ENCODE data around the gene UNC80.

GRCh38 chr2:209878701-209879100 is 107.1 kb downstream of the UNC80 start:
- TF ChIP-seq POLR2AphosphoS5 (IDR thresholded peaks at IDR 0.05; ENCODE audit: low read depth, low read length): no peak
- no peak for TF ChIP-seq TAF1 (IDR thresholded peaks at IDR 0.05; ENCODE audit: low read depth, low read length)
- TF ChIP-seq POLR2A (IDR thresholded peaks at IDR 0.05; ENCODE audit: low read depth, low read length): no peak
- no peak for TF ChIP-seq SPI1 (IDR thresholded peaks at IDR 0.05; ENCODE audit: low read depth, low read length)
- TF ChIP-seq PAX5 (IDR thresholded peaks at IDR 0.05; ENCODE audit: insufficient read depth, low read length, severe bottlenecking): no peak
- no peak for TF ChIP-seq POU2F2 (IDR thresholded peaks at IDR 0.05; ENCODE audit: low read depth, low read length)

Data from GM12891 (cell line).